Measurements from ENCODE around the gene KRT27.
"Not testable (repeated sequence)": the region's sequence is repeated elsewhere in the genome, so short reads cannot be mapped to it uniquely, and the experiment has no call there.

KRT27 gene

GRCh38 chr17:40760105-40761016 is 22.0 kb downstream of the KRT27 start:
- H3K27me3 ChIP-seq (ENCODE audit: low read depth), result no peaks in the 10 kb centered on the region
- no peaks in the 10 kb centered on the region for H3K9me3 ChIP-seq
- no peaks in the 10 kb centered on the region for H3K4me1 ChIP-seq
- DNase-seq (ENCODE audit: low spot score in 2 of 2), result no peak
- in situ Hi-C loops (cut with MboI; ENCODE audit: low sequenced_read_pairs), result no loop called here
- H3K36me3 ChIP-seq (replicated peaks), result no peaks in the 10 kb centered on the region
- no peak overlapping the region for H3K4me3 ChIP-seq

DNA sequence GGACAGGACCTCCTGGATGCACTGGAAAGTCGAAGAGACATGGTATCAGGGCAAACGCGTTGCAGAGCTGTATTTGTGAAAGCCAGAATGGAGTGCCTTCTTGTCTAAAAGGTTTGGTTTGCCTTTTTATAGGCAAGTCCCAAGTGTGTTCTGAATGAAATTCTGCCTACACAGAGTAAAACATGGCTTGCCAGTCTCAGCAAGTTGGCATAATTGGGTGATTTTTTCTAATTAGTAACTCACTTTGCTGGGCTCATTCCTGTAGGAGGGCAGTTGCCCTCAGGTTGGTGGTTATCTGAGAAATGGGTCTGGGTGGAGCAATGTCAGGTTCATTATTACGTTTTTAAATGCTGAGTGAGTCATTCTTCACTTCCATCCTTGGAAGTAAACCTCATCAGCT is 27.1 kb downstream of the KRT27 start, which contains the start of gene KRT25:
KRT25 (minus strand) TSS at position 101 of the 400 bp plus-strand sequence; CDS start at position 41, 60 bp downstream.
- no peaks in the 10 kb centered on the region for H3K9me3 ChIP-seq
- H3K36me3 ChIP-seq (replicated peaks), result no peaks in the 10 kb centered on the region
- H3K4me1 ChIP-seq, result no peaks in the 10 kb centered on the region
- in situ Hi-C loops (cut with MboI; ENCODE audit: low sequenced_read_pairs), result no loop called here
- no peak within 1 kb of the TSS for H3K4me3 ChIP-seq
- no peak for DNase-seq (ENCODE audit: low spot score in 2 of 2)
- peaks cover 7% of the 10 kb centered on the region; the same call in 1 of the 2 replicates for H3K27me3 ChIP-seq (ENCODE audit: low read depth)

GRCh38 chr17:40753804-40754203 is 28.5 kb downstream of the KRT27 start:
- Histone ChIP-seq H3K4me3 (no peak overlapping the region), H3K36me3 (replicated peaks) (no peaks in the 10 kb centered on the region), H3K9me3 (no peaks in the 10 kb centered on the region), H3K4me1 (no peaks in the 10 kb centered on the region), H3K27me3 (ENCODE audit: low read depth) (peaks cover 7% of the 10 kb centered on the region; the same call in 1 of the 2 replicates)
- DNase-seq (ENCODE audit: low spot score in 2 of 2), result no peak
- in situ Hi-C loops (cut with MboI; ENCODE audit: low sequenced_read_pairs), result no loop called here

GRCh38 chr17:40751065-40751464 is 31.3 kb downstream of the KRT27 start:
- peaks cover 7% of the 10 kb centered on the region; the same call in 1 of the 2 replicates for H3K27me3 ChIP-seq (ENCODE audit: low read depth)
- DNase-seq (ENCODE audit: low spot score in 2 of 2), result no peak
- in situ Hi-C loops (cut with MboI; ENCODE audit: low sequenced_read_pairs), result no loop called here

GRCh38 chr17:40750391-40750790 is 32.0 kb downstream of the KRT27 start:
- H3K9me3 ChIP-seq, result no peaks in the 10 kb centered on the region
- DNase-seq (ENCODE audit: low spot score in 2 of 2), result no peak
- no peaks in the 10 kb centered on the region for H3K4me1 ChIP-seq
- H3K36me3 ChIP-seq (replicated peaks), result no peaks in the 10 kb centered on the region
- in situ Hi-C loops (cut with MboI; ENCODE audit: low sequenced_read_pairs), result no loop called here
- H3K4me3 ChIP-seq, result no peak overlapping the region
- H3K27me3 ChIP-seq (ENCODE audit: low read depth), result peaks cover 7% of the 10 kb centered on the region; the same call in 1 of the 2 replicates

More at GRCh38 chr17:40751065-40751464, 31.3 kb downstream of the KRT27 start:
- H3K36me3 ChIP-seq (replicated peaks), result no peaks in the 10 kb centered on the region
- no peaks in the 10 kb centered on the region for H3K9me3 ChIP-seq
- no peaks in the 10 kb centered on the region for H3K4me1 ChIP-seq
- no peak overlapping the region for H3K4me3 ChIP-seq

DNA sequence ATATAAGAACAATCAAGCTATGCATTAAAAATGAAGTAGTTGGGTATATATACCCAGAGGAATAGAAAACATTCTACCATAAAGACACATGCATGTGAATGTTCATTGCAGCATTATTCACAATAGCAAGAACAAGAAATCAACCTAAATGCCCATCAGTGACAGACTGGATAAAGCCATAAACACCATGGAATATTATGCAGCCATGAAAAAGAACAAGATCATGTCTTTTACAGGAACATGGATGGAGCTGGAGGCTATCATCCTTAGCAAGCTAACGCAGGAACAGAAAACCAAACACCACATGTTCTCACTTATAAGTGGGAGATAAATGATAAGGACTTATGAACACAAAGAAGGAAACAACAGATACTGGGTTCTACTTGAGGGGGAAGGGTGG is 33.7 kb downstream of the KRT27 start:
- in situ Hi-C loops (cut with MboI; ENCODE audit: low sequenced_read_pairs), result not testable (repeated sequence)

DNA sequence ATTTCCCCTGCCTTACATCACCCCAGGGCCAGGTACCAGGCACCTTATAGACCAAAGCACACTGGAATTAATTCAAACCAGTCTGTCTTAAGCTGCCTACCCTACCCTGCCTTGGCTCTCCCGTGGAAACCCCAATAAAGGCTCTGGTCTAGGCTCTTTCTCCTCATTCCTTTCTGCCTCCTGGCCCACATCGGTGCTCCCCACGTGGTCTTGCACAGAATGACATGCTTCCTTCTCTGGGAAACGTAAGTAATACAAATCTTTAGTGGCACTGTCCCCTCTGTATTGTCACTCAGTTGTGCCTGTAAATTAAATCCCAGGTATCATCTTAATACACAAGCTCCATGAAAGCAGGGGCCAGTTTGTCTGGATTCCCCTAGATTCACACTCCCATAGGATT is 43.8 kb downstream of the KRT27 start:
- Histone ChIP-seq H3K9me3 (no peaks in the 10 kb centered on the region), H3K4me1 (no peaks in the 10 kb centered on the region), H3K4me3 (no peak overlapping the region), H3K36me3 (replicated peaks) (no peaks in the 10 kb centered on the region), H3K27me3 (ENCODE audit: low read depth) (peaks cover 16% of the 10 kb centered on the region)
- DNase-seq (ENCODE audit: low spot score in 2 of 2), result no peak
- in situ Hi-C loops (cut with MboI; ENCODE audit: low sequenced_read_pairs), result no loop called here

More for the DNA sequence above, 33.7 kb downstream of the KRT27 start:
- not testable (repeated sequence) for H3K27me3 ChIP-seq (ENCODE audit: low read depth); H3K36me3 ChIP-seq (replicated peaks); H3K9me3 ChIP-seq; DNase-seq (ENCODE audit: low spot score in 2 of 2); H3K4me1 ChIP-seq; H3K4me3 ChIP-seq

DNA sequence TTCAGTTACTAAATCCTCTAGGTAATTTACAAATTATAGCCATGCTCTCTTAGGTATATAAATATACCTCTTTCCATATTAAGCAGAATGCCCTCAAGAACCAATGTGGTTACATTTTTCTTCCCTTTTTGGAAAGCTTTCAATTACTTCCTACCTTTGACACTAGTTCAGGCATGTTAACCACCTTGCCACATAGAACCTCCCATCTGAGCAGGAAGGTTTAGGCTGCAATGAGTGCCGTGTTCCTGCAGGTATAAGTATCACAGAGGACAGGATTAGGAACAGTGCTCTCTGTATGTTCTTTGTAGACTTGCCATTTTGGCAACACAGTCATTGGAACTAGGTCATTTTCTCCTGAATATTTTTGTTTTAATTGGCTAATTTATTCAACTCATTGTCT is 47.3 kb downstream of the KRT27 start:
- in situ Hi-C loops (cut with MboI; ENCODE audit: low sequenced_read_pairs), result no loop called here
- no peak for DNase-seq (ENCODE audit: low spot score in 2 of 2)
- peaks cover 28% of the 10 kb centered on the region for H3K27me3 ChIP-seq (ENCODE audit: low read depth)

DNA sequence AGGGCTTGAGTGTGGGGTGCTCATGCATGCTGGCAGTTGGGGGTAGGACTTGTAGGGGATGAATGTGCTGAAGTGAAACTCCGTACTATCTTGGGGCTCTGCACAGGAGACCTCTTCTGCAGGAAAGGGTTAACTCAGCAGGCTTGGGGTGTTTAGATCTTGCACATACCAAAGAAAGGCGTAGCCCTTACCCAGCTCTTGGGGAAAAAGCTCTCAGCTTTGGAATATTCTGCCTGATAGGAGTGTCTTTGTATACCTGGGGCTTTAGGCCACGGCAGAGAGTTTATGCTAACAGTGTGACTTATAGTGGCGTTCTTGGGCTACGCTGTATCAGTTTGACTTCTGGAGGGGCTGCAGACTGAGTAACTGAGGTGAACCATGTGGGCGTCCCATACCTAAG is 48.3 kb downstream of the KRT27 start:
- no peaks in the 10 kb centered on the region for H3K9me3 ChIP-seq
- in situ Hi-C loops (cut with MboI; ENCODE audit: low sequenced_read_pairs), result no loop called here
- no peaks in the 10 kb centered on the region for H3K4me1 ChIP-seq
- peaks cover 23% of the 10 kb centered on the region for H3K27me3 ChIP-seq (ENCODE audit: low read depth)
- H3K36me3 ChIP-seq (replicated peaks), result no peaks in the 10 kb centered on the region
- no peak overlapping the region for H3K4me3 ChIP-seq
- no peak for DNase-seq (ENCODE audit: low spot score in 2 of 2)

More for the DNA sequence above, 47.3 kb downstream of the KRT27 start:
- Histone ChIP-seq H3K4me3 (no peak overlapping the region), H3K36me3 (replicated peaks) (no peaks in the 10 kb centered on the region), H3K4me1 (no peaks in the 10 kb centered on the region), H3K9me3 (no peaks in the 10 kb centered on the region)

GRCh38 chr17:40730970-40731369 is 51.4 kb downstream of the KRT27 start:
- Histone ChIP-seq H3K4me1 (no peaks in the 10 kb centered on the region), H3K27me3 (ENCODE audit: low read depth) (peaks cover 26% of the 10 kb centered on the region), H3K4me3 (no peak overlapping the region), H3K36me3 (replicated peaks) (no peaks in the 10 kb centered on the region), H3K9me3 (no peaks in the 10 kb centered on the region)
- in situ Hi-C loops (cut with MboI; ENCODE audit: low sequenced_read_pairs), result no loop called here
- DNase-seq (ENCODE audit: low spot score in 2 of 2), result no peak

GRCh38 chr17:40727447-40728231 is 54.7 kb downstream of the KRT27 start:
- peaks cover 26% of the 10 kb centered on the region for H3K27me3 ChIP-seq (ENCODE audit: low read depth)
- DNase-seq (ENCODE audit: low spot score in 2 of 2), result no peak
- H3K4me1 ChIP-seq, result no peaks in the 10 kb centered on the region
- H3K9me3 ChIP-seq, result no peaks in the 10 kb centered on the region
- H3K4me3 ChIP-seq, result no peak overlapping the region
- in situ Hi-C loops (cut with MboI; ENCODE audit: low sequenced_read_pairs), result no loop called here
- H3K36me3 ChIP-seq (replicated peaks), result no peaks in the 10 kb centered on the region

- H3K9me3 ChIP-seq, result no peaks in the 10 kb centered on the region
- no peaks in the 10 kb centered on the region for H3K36me3 ChIP-seq (replicated peaks)
- H3K4me3 ChIP-seq, result no peak overlapping the region
- no peaks in the 10 kb centered on the region for H3K4me1 ChIP-seq
- in situ Hi-C loops (cut with MboI; ENCODE audit: low sequenced_read_pairs), result no loop called here
- peaks cover 20% of the 10 kb centered on the region for H3K27me3 ChIP-seq (ENCODE audit: low read depth)
- DNase-seq (ENCODE audit: low spot score in 2 of 2), result no peak
Measured at GRCh38 chr17:40726919-40727318, 55.4 kb downstream of the KRT27 start.
